HG02642 (cell line): ENCODE results near the gene TTC23L.
"Not testable (repeated sequence)": the region's sequence is repeated elsewhere in the genome, so short reads cannot be mapped to it uniquely, and the experiment has no call there.

ENCODE experiments used
- ATAC-seq: cut with Tn5 transposase; IDR thresholded peaks from one replicate; pipeline ENCODE4 v1.9.1; 2021; ENCODE audit warnings: mild to moderate bottlenecking; ENCODE audit not compliant: unreplicated experiment, poor library complexity

TTC23L gene

DNA sequence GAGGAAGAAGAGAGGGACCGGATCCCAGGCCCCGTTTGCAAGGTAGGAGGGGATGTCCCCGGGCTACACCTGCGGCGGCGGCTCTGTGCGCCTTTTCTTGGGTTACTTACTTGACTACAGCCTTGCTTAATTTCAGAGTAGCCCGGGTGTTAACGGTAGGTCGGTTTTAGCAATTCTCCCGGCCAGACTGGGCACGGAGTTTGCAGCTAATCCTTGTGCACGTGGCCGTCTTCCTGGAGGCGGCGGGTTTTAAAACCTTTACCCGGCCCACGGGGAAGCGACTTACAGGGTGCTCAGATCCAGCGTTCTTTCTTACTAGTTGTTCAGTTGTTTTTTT lies 76.9 kb downstream of the TTC23L start:
- ATAC-seq: peak; percentile 21

DNA sequence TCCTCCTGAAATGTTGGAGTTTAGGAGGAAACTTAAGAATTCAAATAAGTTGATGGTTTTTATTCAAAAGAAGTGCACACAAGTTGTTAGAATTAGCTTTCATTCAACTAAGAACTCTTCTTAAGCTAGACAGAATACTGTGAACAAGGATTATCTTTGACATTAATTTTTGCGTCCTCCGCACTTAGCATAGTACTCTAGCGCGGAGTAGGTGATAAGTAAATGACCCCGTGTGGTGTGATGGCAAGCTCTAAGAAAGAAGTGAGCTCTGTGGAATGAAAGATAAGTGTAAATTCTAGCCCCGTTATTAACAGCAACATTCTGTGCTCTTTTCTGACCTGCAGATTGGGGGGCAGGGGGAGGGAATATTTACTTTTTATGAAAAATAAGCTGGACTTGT lies 77.6 kb downstream of the TTC23L start:
- ATAC-seq: no peak

DNA sequence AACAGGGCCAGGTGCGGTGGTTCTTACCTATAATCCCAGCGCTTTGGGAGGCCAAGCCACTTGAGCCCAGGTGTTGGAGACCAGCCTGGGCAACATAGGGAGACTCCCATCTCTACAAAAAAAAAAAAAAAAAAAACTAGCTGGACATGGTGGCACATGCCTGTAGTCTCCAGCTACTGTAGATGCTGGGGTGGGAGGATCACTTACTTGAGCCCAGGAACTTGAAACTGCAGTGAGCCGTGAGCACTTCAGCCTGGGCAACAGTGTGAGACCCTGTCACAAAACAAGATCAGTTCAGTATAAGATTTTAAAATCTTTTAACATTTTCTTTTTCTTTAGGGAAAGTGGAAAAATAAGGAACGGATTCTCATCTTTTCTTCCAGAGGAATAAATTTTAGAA lies 79.1 kb downstream of the TTC23L start:
- ATAC-seq: no peak

DNA sequence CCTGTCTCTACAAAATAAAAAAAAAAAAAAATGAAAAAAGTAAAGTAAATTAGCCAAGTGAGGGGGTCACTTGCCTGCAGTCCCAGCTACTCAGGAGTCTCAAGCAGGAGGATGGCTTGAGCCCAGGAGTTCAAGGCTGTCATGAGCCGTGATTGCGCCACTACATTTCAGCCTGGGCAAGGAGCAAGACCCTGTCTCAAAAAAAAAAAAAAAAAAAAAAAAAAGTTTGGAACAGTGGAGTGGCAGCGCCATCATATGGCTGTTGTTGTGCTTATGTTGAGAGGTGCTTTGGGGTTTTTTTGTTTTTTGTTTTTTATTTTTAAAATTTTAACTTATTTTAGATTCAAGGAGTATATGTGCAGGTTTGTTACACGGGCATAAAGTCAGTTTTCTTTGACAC lies 80.1 kb downstream of the TTC23L start:
- no peak for ATAC-seq

DNA sequence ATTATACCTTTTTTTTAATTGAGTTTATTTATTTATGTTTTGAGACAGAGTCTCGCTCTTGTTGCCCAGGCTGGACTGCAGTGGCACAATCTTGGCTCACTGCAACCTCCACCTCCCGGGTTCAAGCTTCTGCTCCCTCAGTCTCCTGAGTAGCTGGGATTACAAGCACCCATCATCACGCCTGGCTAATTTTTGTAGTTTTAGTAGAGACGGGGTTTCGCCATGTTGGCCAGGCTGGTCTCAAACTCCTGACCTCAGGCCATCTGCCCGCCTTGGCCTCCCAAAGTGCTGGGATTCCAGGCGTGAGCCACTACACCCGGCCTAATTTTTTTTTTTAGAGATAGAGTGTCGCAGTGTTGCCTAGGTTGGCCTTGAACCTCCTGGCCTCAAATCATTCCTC lies 84.3 kb downstream of the TTC23L start:
- not testable (repeated sequence) for ATAC-seq

DNA sequence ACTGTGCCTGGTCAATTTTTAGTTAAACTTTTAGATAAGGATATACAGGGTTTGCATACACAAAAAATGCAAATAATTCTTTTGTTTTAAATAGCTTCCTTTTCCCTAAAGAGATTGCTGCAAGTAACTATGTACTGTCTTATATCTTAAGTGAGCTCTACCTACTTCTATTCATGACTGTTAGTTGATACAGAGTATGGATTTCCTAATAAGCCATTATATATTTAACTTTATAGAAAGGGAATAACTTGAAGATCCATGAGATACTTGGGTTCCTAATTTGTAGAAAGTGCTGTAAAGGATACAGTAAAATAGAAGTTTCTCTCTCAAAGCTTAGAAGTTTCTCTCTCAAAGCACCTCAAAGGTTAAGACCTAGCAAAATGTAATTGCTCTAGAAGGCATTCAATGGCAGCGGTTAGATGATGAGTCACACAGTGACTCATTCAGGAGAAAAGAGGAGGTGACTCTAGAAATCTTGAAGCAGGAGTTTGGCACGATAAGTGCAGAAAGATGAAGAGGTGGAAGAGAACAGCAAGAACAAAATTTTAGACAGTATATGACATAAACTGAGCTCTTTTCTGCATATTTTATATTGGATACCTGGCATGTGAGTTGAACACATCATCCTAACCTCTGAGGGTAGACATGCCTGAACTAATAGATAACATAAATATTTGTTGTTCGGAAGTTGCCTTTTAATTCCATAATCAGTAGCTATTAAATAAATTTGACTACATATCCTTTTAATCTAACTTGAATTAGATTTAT lies 84.9 kb downstream of the TTC23L start:
- ATAC-seq: peak; percentile 65

DNA sequence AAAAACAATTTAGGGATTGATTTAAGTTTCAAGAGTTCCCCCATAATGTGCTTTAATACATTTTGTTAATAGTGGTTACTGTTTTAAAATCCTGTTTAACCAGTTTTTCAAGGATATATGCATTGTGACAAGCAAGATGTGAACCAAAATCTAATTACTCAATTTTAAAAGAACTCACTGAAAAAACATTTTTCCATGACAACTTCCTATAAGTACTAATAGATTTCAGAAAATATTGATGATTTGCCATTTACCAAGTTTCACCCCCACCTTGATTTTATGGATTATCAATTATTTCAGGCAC lies 85.5 kb downstream of the TTC23L start:
- no peak for ATAC-seq

DNA sequence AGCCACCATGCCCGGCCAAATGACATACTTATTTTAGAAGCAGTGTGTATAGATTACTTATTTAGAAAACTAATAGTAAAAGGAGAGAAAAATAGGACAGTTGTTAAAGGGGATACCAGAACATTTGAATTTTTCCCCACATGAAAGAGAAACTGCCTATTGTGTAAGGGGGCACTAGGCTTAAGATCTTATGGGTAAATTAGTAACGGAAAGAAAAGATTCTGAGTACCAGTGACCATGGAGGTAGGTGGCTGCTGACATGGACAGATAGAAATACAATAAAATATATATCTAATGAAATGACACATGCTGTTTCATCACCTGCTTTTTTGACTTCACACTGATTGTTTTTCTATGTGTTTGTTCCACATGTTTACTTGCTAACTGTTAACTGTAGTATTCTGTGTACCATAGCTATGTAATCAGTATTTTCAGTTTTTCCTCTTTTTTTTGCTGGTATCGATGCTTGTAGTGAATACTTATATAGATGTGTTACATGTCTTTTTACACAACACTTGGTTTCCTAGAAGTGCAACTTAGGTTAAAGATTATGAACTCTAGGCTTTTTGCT lies 87.4 kb downstream of the TTC23L start:
- no peak for ATAC-seq

DNA sequence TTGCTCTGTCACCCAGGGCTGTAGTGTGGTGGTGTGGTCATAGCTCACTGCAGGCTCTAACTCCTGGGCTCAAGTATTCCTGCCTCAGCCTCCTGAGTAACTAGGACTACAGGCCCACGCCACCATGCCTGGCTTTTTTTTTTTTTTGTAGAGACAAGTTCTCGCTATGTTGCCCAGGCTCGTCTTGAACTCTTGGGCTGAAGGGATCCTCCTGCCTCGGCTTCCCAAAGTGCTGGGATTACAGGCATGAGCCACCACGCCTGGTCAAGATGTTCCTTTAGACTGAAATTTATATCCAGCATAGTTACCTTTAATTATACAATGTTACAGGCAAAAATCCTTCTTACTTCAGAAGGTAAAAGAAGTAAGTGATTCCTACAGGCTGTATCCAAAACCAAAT lies 88.8 kb downstream of the TTC23L start:
- ATAC-seq: no peak

DNA sequence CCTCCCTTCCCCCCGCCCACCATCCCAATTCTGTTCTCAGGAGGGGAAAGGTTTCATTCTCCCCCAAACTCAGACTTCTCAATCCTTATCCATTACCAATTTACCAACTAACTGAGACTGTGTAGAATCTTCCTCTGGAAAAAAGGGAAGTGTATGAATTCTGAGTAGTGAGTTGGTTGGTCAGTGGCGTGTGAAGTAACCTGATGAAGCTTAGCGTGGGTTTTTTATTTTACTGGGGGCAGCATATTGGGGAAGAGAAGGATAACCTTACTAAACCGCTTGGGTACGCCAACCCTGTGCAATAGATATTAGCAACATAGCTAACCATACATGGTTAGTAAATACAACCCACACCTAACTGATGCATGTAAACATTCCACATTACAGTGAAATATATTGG lies 89.3 kb downstream of the TTC23L start:
- ATAC-seq: no peak

DNA sequence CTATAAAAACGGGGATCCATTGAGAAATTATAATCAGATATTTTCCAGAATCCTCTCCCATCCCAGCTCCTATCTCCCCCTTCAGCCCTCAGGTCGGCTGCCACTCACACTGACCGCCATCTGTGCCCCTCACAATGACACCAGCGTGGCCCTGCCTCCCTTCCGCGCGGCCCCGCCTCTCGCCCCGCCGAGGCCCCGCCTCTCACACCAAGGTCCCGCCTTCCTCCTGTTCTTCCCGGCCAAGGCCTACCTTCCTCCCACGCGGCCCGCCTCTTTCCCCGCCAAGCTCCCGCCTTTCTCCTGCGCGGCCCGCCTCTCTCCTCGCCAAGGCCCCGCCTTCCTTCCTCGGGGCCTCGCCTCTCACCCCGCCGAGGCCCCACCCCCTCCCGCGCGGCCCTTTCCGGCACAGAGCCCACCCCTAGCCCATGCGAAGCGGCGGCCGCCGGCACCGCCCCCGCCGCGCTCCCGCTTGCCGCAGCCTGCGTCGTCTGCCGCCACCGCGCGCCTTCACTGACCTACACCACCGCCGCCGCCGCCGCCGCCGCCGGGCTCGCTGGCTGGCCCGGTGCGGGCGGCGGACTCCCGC lies 90.3 kb downstream of the TTC23L start, which contains the start of gene DNAJC21:
Gene DNAJC21, plus strand, starts transcription at position 426 of the 586 bp plus-strand sequence. CDS start 261 bp downstream, outside the sequence.
- ATAC-seq: peak; percentile 89

DNA sequence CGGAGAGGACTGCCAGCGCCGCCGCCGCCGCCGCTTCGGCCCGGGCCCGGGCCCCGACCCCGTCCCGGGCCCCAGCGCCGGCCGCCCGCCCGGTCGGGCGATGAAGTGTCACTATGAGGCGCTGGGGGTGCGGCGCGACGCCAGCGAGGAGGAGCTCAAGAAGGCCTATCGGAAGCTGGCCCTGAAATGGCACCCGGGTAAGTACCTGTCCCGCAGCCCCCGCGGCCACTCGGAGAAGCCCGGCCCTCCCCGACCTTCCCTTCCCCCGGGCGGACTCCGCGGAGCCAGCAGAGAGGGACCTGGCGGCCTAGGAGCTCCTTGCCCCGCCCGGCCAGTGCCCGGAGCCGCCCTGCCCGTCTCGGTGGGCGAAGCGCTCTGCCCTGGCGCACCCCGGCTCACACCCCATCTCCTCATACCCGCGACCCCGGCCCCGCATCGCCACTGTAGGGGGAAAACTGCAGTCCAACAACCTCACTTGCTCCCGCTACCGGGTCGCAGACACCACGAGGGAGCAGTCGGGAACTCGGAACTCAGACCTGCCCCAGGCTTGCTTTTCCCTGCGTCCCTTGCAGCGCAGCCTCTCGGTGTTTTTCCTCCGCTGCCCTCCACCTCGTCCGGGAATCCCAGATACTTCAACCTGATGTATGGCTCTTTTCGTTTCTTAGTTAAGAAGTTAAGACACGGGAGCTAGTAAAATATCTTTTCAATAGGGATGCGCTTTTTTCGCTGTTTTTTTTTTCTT lies 90.9 kb downstream of the TTC23L start:
- peak; percentile 80 for ATAC-seq

DNA sequence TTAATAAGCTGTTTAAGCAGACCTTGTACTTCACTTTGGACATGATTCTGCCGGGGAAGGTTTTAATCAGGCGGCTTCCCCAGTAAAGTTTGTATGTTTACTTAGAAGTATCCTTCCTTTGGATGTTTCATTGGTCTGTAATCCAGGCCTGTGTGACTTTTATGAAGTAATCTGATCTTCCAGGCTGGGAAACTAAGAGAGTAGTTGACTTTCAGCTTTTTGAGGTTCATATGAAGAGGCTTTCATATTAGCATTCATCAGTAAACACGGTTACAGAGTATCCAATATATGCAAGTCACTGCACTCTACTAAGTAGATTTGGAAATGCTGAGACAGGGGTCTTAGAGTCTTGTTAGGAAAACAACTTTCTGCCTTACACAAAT lies 91.5 kb downstream of the TTC23L start:
- ATAC-seq: no peak

DNA sequence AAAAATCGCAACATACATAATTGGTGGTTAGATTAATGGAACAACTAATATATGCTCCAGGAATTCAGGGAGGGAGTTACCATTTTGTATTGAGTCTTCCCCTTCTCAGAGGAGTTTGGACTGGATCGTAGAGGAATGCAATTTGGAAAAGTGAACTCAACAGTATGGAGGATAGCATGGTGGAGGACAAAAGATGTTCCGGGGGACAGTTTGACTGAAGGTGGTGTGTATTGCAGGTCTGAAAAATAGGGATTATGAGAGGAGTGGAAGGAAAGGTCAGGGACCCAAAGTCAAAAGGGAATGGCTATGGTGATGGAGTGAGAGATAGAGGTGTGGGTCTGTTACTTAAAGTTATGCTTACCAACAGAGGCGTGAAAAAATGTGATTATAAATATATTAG lies 91.9 kb downstream of the TTC23L start:
- no peak for ATAC-seq

DNA sequence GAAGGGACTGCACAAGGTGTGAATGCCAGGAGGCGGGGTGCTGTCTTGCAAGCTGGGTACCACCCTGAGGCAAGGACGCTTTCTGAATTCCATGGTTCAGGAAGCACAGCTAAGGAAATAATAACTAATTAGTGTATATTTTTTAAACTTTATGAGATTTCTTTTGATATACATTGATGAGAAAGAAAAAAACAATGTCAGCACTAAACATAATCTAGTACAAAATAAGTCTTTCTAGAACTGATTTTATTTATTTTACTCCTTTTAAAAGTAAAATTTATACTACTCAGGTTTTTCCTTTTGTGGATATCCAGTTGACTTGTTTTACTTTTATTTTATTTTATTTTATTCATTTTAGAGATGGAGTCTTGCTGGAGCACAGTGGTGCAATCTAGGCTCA lies 94.0 kb downstream of the TTC23L start:
- ATAC-seq: no peak

DNA sequence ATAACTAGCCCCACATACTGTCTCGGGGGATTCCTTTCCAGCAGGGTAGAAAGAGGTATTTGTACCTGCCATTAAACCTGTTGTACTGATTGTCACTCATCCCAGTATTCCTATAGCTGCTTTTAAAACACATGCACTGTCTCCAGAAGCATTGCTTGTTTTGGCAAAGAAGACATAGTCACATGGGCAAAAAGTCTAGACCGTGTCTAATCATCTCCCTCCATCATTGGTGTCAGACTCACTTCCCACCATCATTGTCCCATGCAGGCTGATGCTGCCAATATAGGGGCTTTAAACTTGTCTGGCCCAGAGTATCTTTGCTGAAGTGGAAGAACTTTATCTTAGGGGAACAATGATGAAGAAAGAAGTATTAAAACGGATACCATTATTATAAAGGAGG lies 103.0 kb downstream of the TTC23L start:
- ATAC-seq: no peak

DNA sequence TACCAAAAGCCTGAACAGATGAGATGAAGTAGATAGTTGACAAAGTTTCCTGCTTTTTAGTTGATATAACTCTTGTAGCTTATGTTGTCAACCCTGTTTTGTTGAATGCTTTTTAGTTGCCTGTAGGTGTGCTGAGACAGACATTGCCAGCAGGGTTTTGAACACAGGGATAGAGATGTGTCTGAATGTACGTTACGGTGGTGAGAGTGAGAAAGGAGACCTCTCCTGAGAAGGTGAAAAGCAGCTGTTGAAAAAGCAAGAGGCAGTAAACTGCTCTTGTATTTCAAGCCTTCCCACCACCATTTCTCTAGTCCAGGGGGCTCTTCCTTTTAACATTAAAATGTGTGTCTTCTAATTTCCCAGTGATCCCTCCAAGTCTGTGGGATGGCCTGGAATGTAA lies 105.1 kb downstream of the TTC23L start:
- ATAC-seq: no peak

DNA sequence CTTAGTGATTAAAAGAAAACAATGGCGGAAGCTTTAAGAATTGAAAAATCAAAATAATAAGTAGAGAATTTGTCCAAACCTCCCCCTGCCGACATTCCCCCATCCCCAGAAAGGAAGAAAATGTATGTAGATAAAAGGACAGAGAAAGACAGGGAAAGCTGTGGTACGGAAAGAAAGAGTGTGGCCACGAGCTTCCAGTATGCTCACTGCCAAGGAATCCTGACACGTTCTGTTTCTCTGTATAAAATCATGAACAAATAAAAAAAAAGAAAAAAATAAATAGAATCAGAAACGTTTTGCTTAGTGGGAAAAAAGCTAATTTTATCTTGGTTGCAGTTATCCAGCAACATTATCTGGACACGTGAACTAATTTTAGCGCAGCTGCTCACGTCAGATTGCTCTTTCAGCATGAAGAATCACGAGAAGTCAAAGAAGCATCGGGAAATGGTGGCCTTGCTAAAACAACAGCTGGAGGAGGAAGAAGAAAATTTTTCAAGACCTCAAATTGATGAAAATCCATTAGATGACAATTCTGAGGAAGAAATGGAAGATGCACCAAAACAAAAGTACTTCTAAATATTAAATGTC lies 105.6 kb downstream of the TTC23L start:
- ATAC-seq: no peak
